Fibroblast of skin of right quadriceps (primary cell): Measurements from ENCODE around the gene RNASE2.
"Not testable (repeated sequence)": the region's sequence is repeated elsewhere in the genome, so short reads cannot be mapped to it uniquely, and the experiment has no call there.

Experiments
- DNase-seq: peaks from one replicate; pipeline ENCODE4 v3.0.0-alpha.2; 2013

Gene RNASE2

GRCh38 chr14:20954736-20955537, at the start of gene RNASE2:
RNASE2 (plus strand) TSS chr14:20955487; CDS start chr14:20955772, 285 bp downstream.
- not testable (repeated sequence) for DNase-seq

GRCh38 chr14:20905676-20906075, 49.6 kb upstream of the RNASE2 start:
- no peak for DNase-seq

DNA sequence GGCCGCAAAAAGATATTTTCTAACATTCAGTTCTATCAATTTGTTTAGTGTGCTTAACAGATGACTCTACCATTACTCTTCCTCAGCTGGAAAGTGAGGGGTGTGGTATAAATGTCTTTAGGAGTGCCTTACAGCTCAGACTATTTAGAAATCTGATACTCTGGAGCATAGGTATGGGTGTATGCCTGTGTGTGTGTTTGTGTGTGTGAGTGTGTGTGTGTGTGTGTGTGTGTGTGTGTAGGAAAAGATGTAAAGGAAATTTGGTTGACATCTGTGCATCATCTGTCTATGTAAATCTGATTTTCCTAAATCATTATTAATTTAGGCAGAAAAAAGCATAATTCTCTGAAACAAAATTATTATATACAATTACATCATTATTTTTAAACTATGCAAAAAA, 48.1 kb upstream of the RNASE2 start:
- DNase-seq: no peak

GRCh38 chr14:20910822-20911221, 44.5 kb upstream of the RNASE2 start:
- not testable (repeated sequence) for DNase-seq

- not testable (repeated sequence) for DNase-seq
Measured at GRCh38 chr14:20919038-20919756, 36.1 kb upstream of the RNASE2 start.

GRCh38 chr14:20923766-20924297, 31.5 kb upstream of the RNASE2 start:
- not testable (repeated sequence) for DNase-seq

DNA sequence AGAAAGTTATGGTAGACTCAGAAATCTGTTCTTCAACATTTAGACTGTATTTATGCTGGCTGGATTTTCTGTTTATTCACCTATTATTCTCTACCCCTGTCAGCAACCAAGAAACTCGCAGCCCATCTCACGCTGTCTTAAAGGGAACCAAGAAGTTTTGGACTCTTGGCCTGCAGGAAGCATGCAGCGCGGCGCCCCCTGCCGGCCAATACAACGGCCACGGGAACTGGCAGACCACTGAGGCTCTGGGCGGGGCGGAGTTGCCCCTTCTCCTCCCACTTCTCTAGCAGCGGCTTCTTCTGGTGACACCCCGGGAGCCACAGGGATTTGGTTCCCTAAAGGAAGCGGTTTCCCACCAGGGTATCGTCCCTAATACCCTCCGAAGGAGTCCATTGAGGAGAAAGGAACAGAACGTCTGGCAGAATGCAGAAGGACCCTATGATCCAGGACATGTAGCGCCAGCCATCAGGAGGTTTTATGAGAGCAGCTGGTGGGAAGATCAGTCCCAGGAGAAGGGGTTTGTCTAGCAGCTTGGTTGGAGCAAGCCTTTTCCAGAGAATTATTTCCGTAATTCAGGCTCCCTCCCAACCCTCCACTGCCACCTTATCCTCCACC, 21.0 kb upstream of the RNASE2 start:
- DNase-seq: no peak

- DNase-seq: no peak
Measured at GRCh38 chr14:20935303-20935984, 19.8 kb upstream of the RNASE2 start.

DNA sequence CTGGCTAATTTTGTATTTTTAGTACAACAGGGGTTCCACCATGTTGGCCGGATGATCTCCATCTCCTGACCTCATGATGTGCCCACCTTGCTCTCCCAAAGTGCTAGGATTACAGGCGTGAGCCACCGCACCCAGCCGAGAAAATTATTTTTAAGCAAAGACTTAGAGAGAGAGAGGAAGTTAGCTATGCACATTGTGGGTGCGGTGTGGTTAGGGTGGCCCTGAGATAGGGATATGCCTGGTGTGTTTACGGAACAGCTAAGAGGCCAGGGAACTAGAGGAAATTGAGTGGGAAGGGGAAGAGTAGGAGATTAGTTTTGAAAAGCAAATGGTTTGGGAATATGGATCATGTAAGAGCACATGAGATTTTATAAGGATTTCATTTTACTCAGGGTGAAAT, 10.1 kb upstream of the RNASE2 start:
- not testable (repeated sequence) for DNase-seq

GRCh38 chr14:20946707-20947106, 8.6 kb upstream of the RNASE2 start:
- DNase-seq: not testable (repeated sequence)

DNA sequence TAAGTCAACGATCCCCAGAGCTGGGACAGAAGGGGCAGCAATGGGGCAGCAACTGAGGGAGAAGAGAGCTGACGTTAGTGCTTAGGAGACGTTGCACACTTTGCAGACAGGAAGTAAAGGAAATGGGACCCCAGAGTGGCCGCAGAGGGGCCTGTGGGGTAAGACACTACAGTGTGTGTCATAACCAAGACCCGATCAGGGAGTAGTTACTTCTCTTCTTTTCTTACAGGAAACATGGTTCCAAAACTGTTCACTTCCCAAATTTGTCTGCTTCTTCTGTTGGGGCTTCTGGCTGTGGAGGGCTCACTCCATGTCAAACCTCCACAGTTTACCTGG, 219 bp downstream of the RNASE2 start:
- not testable (repeated sequence) for DNase-seq

GRCh38 chr14:20956376-20956976, 1.2 kb downstream of the RNASE2 start:
- DNase-seq: no peak

- DNase-seq: not testable (repeated sequence)
Measured at GRCh38 chr14:20958946-20959345, 3.7 kb downstream of the RNASE2 start.

GRCh38 chr14:20969336-20969735, 14.0 kb downstream of the RNASE2 start:
- no peak for DNase-seq

GRCh38 chr14:20970647-20970982, 15.3 kb downstream of the RNASE2 start:
- no peak for DNase-seq

- peak; percentile 83 for DNase-seq
Measured at GRCh38 chr14:20970983-20971704, 15.9 kb downstream of the RNASE2 start.

DNA sequence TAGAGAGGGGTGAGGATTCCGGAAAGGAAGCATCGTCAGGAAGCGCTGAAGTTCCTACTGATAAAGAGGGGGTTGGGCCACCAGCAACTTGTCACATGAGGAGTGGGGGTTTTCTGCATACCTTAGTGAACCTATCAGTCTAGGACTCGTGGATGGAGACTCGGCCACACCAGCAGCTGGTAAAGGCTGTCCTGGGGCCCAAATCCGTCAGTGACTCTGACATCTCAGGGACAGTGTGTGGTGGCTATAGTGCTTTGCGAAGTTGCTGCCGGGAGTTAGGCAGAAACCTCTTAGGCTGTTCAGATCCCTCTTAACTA, 16.4 kb downstream of the RNASE2 start:
- DNase-seq: no peak

DNA sequence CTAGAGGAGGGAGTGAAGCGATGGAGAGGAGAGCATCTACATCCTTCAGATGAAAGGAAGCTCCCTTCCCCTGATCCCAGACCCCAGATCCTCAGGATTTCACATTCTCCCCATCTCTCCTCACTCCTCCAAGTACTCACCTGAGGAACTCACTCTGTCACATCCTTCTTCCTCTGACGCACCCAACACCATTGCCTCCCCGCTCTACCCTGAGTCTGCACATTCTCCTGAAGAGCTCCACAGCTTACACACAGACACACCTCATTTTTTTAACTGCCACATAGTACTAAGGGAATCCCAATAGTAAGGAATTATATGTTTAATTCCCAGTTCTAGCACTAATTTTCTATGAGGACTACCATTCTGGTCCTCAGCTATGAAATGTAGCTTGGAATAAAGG, 18.2 kb downstream of the RNASE2 start:
- DNase-seq: no peak

DNA sequence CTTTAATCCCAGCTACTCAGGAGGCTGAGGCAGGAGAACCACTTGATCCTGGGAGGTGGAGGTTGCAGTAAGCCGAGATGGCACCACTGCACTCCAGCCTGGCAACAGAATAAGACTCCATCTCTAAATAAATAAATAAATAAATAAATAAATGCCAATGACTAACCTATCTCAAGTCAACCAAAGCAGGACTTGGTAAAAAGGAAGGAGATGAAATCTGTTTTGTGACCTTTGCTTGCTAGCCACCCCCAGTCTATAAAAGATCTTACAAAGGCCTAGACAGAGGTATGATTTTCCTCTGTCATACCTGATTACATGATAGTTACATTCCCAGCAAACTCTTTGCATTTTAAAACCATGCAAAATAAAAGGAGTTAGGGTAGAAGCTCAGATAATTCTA, 21.0 kb downstream of the RNASE2 start:
- no peak for DNase-seq

GRCh38 chr14:20978687-20979086, 23.4 kb downstream of the RNASE2 start:
- DNase-seq: no peak

- no peak for DNase-seq
Measured at GRCh38 chr14:20980906-20981305, 25.6 kb downstream of the RNASE2 start.
